Hepatocyte (in vitro differentiated cells): ENCODE measurements around the gene EGFL7. TPM values are rescaled to one million over a fixed set of nuclear protein-coding genes. Genes with fewer than 3 reads are reported as not detected.

Experiments
- DNase-seq: peaks from one replicate; pipeline ENCODE4 v3.0.0-alpha.2; 2016; ENCODE audit warnings: low spot score
- H2AFZ ChIP-seq: fragments of 200-600 bp; sonication (generic); 2 replicates; pipeline ENCODE4 v1.6.0; 2016; ENCODE audit warnings: antibody characterized with exemption, mild to moderate bottlenecking
- H3K27ac ChIP-seq: fragments of 200-600 bp; sonication (generic); 2 replicates; pipeline ENCODE4 v1.5.1; 2016; ENCODE audit warnings: mild to moderate bottlenecking
- H3K27me3 ChIP-seq: fragments of 200-600 bp; sonication (generic); 2 replicates; pipeline ENCODE4 v1.6.1; 2016
- H3K36me3 ChIP-seq: fragments of 200-600 bp; sonication (generic); replicated peaks from 2 replicates; pipeline ENCODE4 v1.5.1; 2016; ENCODE audit warnings: low read depth; ENCODE audit not compliant: insufficient read depth
- H3K4me1 ChIP-seq: fragments of 200-600 bp; sonication (generic); 2 replicates; pipeline ENCODE4 v1.5.1; 2016; ENCODE audit warnings: mild to moderate bottlenecking, moderate library complexity; ENCODE audit not compliant: insufficient read depth
- H3K4me2 ChIP-seq: fragments of 200-600 bp; sonication (generic); 2 replicates; pipeline ENCODE4 v1.6.0; 2016
- H3K4me3 ChIP-seq: fragments of 200-600 bp; sonication (generic); 2 replicates; pipeline ENCODE4 v1.5.1; 2016; ENCODE audit warnings: mild to moderate bottlenecking
- H3K79me2 ChIP-seq: fragments of 200-600 bp; sonication (generic); 2 replicates; pipeline ENCODE4 v1.6.0; 2017; ENCODE audit warnings: mild to moderate bottlenecking
- H3K9me2 ChIP-seq: fragments of 200-600 bp; sonication (generic); replicated peaks from 2 replicates; pipeline ENCODE4 v1.6.0; 2017; ENCODE audit warnings: mild to moderate bottlenecking; ENCODE audit not compliant: insufficient read depth
- H3K9me3 ChIP-seq: fragments of 200-600 bp; sonication (generic); 2 replicates; pipeline ENCODE4 v1.5.1; 2016; ENCODE audit warnings: low read depth, mild to moderate bottlenecking
- H4K20me1 ChIP-seq: fragments of 200-600 bp; sonication (generic); 2 replicates; pipeline ENCODE4 v1.6.0; 2016; ENCODE audit warnings: mild to moderate bottlenecking; ENCODE audit not compliant: insufficient read depth, poor library complexity, severe bottlenecking
- CTCF ChIP-seq: fragments of 200-600 bp; sonication (generic); IDR thresholded peaks from 2 replicates; pipeline ENCODE4 v1.5.1; 2016; ENCODE audit warnings: antibody characterized with exemption, mild to moderate bottlenecking; ENCODE audit not compliant: poor library complexity
- EZH2 ChIP-seq: fragments of 200-600 bp; sonication (generic); IDR thresholded peaks from 2 replicates; pipeline ENCODE4 v1.6.1; 2016; ENCODE audit warnings: antibody characterized with exemption, mild to moderate bottlenecking, borderline replicate concordance
- EZH2phosphoT487 ChIP-seq: fragments of 200-600 bp; sonication (generic); IDR thresholded peaks from one replicate; pipeline ENCODE4 v1.6.1; 2018; ENCODE audit warnings: antibody characterized with exemption, mild to moderate bottlenecking, low read depth, moderate library complexity; ENCODE audit not compliant: unreplicated experiment, severe bottlenecking
- WGBS: methylation state at CpG from one replicate; pipeline ENCODE4 v1.1.6; 2016; ENCODE audit warnings: low lambda C conversion rate; ENCODE audit errors: missing lambda C conversion rate; 5-methylcytosine and 5-hydroxymethylcytosine counted together
- polyA plus RNA-seq: library from polyadenylated mRNA; unstranded; fragments of >200 nt; fragmentation: Nextera tagmentation; extraction: Ambion mirVana; gene quantifications from 2 replicates; pipeline ENCODE4 v1.2.1, GENCODE V29; 2016
- total RNA-seq: library from RNA; depleted of rRNA; stranded (reverse); fragments of >200 nt; gene quantifications from 2 replicates; pipeline ENCODE4 v1.2.3, GENCODE V29; 2014

The EGFL7 gene
- total and polyA plus RNA-seq, 2 experiments from 2014 or later: 50.0 to 82.5 TPM

GRCh38 chr9:136634904-136635303, 27.8 kb upstream of the EGFL7 start:
- no peaks in the 10 kb centered on the region for H4K20me1 ChIP-seq
- H3K4me1 ChIP-seq: no peaks in the 10 kb centered on the region
- TF ChIP-seq EZH2phosphoT487: no peak
- TF ChIP-seq EZH2: no peak
- TF ChIP-seq CTCF: no peak
- no peak overlapping the region for H3K4me2 ChIP-seq
- H3K27me3 ChIP-seq: peaks cover 6% of the 10 kb centered on the region
- H3K9me2 ChIP-seq: no peaks in the 10 kb centered on the region
- no peaks in the 10 kb centered on the region for H3K79me2 ChIP-seq
- 88% methylated on average over 11 of the region's 11 CpGs for WGBS
- H2AFZ ChIP-seq: no peak overlapping the region
- DNase-seq: no peak
- H3K36me3 ChIP-seq: no peaks in the 10 kb centered on the region
- no peak overlapping the region for H3K27ac ChIP-seq
- no peak overlapping the region for H3K4me3 ChIP-seq
- H3K9me3 ChIP-seq: no peaks in the 10 kb centered on the region

DNA sequence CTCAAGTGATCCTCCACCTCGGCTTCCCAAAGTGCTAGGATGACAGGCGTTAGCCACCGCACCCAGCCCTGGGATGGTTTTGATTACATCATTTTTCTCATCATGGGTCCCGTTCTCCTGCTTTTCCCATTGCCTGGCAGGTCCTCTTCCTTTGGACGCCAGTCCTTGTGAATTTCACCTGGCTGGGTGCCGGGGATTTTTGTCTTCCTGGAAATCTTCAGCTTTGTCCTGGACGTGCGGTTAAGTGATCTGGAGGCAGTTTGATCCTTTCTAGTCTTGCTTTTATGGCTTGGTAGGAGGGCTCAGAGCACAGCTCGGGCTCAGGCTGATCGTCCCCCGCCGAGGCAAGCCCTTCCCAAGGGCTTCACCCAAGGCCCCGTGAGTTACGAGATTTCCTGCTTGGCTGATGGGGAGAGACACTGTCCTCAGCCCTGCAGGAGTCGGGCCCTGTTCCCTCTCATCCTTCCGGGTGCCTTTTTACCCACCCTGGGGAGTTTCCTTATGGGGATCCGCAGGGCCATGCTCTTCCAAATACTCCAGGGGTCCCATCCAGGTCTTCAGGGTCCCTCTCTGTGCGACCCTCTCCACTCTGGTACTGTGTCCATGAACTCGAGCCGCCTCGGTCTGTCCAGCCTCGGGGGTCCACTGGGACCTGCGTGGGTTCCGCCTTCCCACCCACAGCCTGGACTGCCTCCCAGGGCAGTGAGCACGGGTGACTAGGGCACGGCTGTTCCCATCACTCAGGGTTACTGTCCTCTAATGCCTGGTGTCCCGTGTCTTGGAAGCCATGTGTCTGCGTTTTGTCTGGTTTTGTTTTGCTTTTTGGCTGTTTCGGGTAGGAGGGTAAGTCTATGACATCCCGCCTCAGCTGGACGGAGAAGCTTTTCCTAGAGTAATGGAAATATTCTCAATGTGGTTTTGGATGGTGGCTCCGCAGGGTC, 22.3 kb upstream of the EGFL7 start:
- Histone ChIP-seq H3K27ac (no peak overlapping the region), H3K79me2 (no peaks in the 10 kb centered on the region), H2AFZ (no peak overlapping the region), H3K36me3 (no peaks in the 10 kb centered on the region), H4K20me1 (no peaks in the 10 kb centered on the region), H3K9me3 (no peaks in the 10 kb centered on the region), H3K4me1 (peaks cover 13% of the 10 kb centered on the region), H3K27me3 (no peaks in the 10 kb centered on the region), H3K4me2 (no peak overlapping the region), H3K4me3 (no peak overlapping the region), H3K9me2 (no peaks in the 10 kb centered on the region)
- 82% methylated on average over 32 of the region's 32 CpGs for WGBS
- DNase-seq: no peak
- TF ChIP-seq EZH2 (no peak), CTCF (no peak), EZH2phosphoT487 (no peak)

DNA sequence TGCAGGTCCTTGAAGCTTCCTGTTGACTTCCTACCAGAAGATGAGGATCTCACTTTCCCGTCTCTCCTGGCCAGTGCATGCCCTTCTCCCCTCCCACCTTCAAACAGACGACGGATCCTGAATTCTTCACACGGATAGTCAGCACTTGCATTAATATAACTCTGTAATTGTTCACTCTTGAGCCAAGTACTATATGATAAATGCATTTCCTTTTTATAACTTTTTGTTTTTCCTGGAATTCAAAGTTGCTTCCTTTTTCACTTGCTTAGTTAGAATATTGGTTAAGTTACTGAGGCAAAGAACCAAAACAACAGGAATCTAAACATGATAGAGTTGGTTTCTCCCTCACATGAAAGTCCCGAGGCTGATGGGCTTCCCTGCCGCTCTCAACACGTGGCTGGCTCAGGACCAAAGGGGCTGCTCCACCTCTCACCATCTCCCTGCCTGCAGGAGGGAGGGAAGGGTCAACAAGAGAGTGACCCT, 20.2 kb upstream of the EGFL7 start:
- H2AFZ ChIP-seq: no peak overlapping the region
- H3K9me3 ChIP-seq: no peaks in the 10 kb centered on the region
- H3K4me2 ChIP-seq: no peak overlapping the region
- peaks cover 13% of the 10 kb centered on the region for H3K4me1 ChIP-seq
- WGBS: 73% methylated on average over 7 of the region's 7 CpGs
- no peaks in the 10 kb centered on the region for H3K9me2 ChIP-seq
- H3K4me3 ChIP-seq: no peak overlapping the region
- no peaks in the 10 kb centered on the region for H3K36me3 ChIP-seq
- H3K27ac ChIP-seq: no peak overlapping the region
- H4K20me1 ChIP-seq: no peaks in the 10 kb centered on the region
- H3K79me2 ChIP-seq: no peaks in the 10 kb centered on the region
- H3K27me3 ChIP-seq: no peaks in the 10 kb centered on the region
- TF ChIP-seq CTCF: no peak
- TF ChIP-seq EZH2phosphoT487: no peak
- no peak for TF ChIP-seq EZH2
- no peak for DNase-seq
